Right ventricle myocardium inferior (tissue), 1 donor: ENCODE results near the gene PRELP. TPM values are rescaled to one million over a fixed set of nuclear protein-coding genes. Genes with fewer than 3 reads are reported as not detected.
A peak's percentile ranks its signal among the peaks of the same experiment; 100 is the strongest.

ENCODE experiments used
- ATAC-seq: fragments of 200-7000 bp; cut with Tn5 transposase; one replicate; pipeline ENCODE4 v1.9.1; 2020; ENCODE audit warnings: mild to moderate bottlenecking, moderate library complexity
- DNase-seq: peaks from one replicate; pipeline ENCODE4 v3.0.0; 2021; ENCODE audit errors: missing footprints
- intact Hi-C: fragments of 100-400 bp; cut with DNase I; formaldehyde crosslinking; loops from one replicate; pipeline ENCODE4 v1.11.0; 2022
- total RNA-seq: library from RNA; stranded (reverse); fragmentation: NEBNext Ultra II Directional; extraction: Animal tissue kit (Norgen Biotek cat#: 25700); gene quantifications from one replicate; pipeline ENCODE4 v1.2.1, GENCODE V29; 2021
- donor health status: DM: no; HTN: yes; CAD: no; lungs with severe emphysema.

The PRELP gene
- total RNA-seq, 1 donor from 2014 or later: 27.1 TPM

GRCh38 chr1:203534012-203534411 lies 58.4 kb downstream of the PRELP start:
- ATAC-seq (no peak), DNase-seq (no peak)
- intact Hi-C loops: no loop called here

- ATAC-seq (peak; percentile 36), DNase-seq (no peak)
- intact Hi-C loops: no loop called here
These were observed 58.9 kb downstream of the PRELP start for GRCh38 chr1:203534526-203534925.

GRCh38 chr1:203536575-203536974 lies 61.0 kb downstream of the PRELP start:
- DNase-seq: no peak
- intact Hi-C loops: no loop called here
- ATAC-seq: no peak

GRCh38 chr1:203536980-203537455 lies 61.4 kb downstream of the PRELP start:
- ATAC-seq (peak; percentile 18), DNase-seq (no peak)
- intact Hi-C loops: no loop called here

- no peak for DNase-seq
- intact Hi-C loops: loop anchor here (2.0 kb wide), 1 partner anchor 25 kb away; no protein-coding TSS in a partner anchor
- ATAC-seq: peak; percentile 55
These were observed 62.3 kb downstream of the PRELP start for GRCh38 chr1:203537806-203538464.

- no peak for DNase-seq
- ATAC-seq: peak; percentile 18
- intact Hi-C loops: loop anchor here (2.0 kb wide), 1 partner anchor 26 kb away; no protein-coding TSS in a partner anchor
These were observed 63.1 kb downstream of the PRELP start for GRCh38 chr1:203538726-203539125.

- intact Hi-C loops: loop anchor here (2.0 kb wide), 1 partner anchor 27 kb away; no protein-coding TSS in a partner anchor
- DNase-seq: no peak
- ATAC-seq: peak; percentile 40
These were observed 64.4 kb downstream of the PRELP start for GRCh38 chr1:203539831-203540546.

Other genes with a start within 250 kb of the PRELP start
- gene CHIT1, start 246.1 kb upstream of the PRELP start, total RNA-seq: 0.51 TPM
- 44.8 TPM for gene BTG2, start 170.3 kb upstream of the PRELP start, total RNA-seq
- gene FMOD, start 124.7 kb upstream of the PRELP start, total RNA-seq: 7.7 TPM
- gene OPTC, start 18.3 kb downstream of the PRELP start, total RNA-seq: not detected
- 87.1 TPM for gene ATP2B4, start 151.0 kb downstream of the PRELP start, total RNA-seq